ENCODE data around the gene GAS2. TPM values are rescaled to one million over a fixed set of nuclear protein-coding genes. Genes with fewer than 3 reads are reported as not detected.

The GAS2 gene
- total and polyA plus RNA-seq, 2 of the 4 experiments (the other 2 are of a cell fraction), result 0.51 to 0.90 TPM

DNA sequence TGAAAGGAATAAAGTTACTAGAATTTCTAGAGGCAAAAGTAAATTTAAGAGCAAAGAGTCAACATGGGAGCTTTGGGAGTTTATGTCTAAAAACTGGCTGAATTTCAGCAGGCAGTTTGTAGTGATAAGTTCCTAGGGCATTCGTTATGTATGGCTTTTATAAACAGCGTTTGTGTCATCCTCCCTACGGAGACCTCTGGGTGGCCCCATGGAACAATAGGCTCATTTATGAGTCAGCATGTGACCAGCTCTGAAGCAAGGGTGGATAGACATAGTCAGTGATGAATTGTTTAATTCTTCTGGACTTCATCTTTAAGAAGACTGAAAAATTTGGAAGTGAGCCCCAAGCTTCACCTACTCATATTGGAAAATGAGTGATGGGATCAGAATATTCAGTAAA, 126.1 kb downstream of the GAS2 start:
- no TSS peak for BruUV-seq (replicated peaks)
- Histone ChIP-seq H3K56ac (ENCODE audit: extremely low read depth, insufficient read depth, low read length) (no peak overlapping the region), H4K20me1 (ENCODE audit: insufficient read depth, low read length) (no peaks in the 10 kb centered on the region), H2BK20ac (ENCODE audit: low read depth, low read length) (no peak overlapping the region), H2AK9ac (replicated peaks; ENCODE audit: low read depth, low read length, poor library complexity) (no peak overlapping the region), H3K4me1 (ENCODE audit: control insufficient read depth, insufficient read depth, low read length) (peaks cover 5% of the 10 kb centered on the region; the same call in 1 of the 2 replicates), H3K36me3 (ENCODE audit: control insufficient read depth, insufficient read depth, low read length) (no peaks in the 10 kb centered on the region), H3K4ac (ENCODE audit: low read depth, low read length) (no peak overlapping the region), H4K91ac (ENCODE audit: insufficient read depth, low read depth, low read length) (no peak overlapping the region), H3K4me3 (ENCODE audit: insufficient read depth, low read depth, low read length) (no peak overlapping the region), H3K14ac (replicated peaks; ENCODE audit: low read depth, low read length) (no peak overlapping the region), H2BK120ac (ENCODE audit: low read depth, low read length) (no peak overlapping the region), H3K27ac (ENCODE audit: insufficient read depth, low read length) (no peak overlapping the region), H3K9ac (ENCODE audit: low read depth, low read length) (no peak overlapping the region), H3K18ac (ENCODE audit: low read depth, low read length) (no peak overlapping the region), H2BK15ac (ENCODE audit: low read depth, low read length) (no peak overlapping the region), H3K79me1 (ENCODE audit: low read depth in 1 of 2, low read length in 2 of 2) (no peaks in the 10 kb centered on the region), H2AK5ac (ENCODE audit: low read depth, low read length) (no peak overlapping the region), H4K5ac (ENCODE audit: low read depth, low read length) (no peak overlapping the region), H2BK5ac (ENCODE audit: low read depth, low read length, poor library complexity, severe bottlenecking) (no peak overlapping the region), H3K9me3 (ENCODE audit: control insufficient read depth, insufficient read depth, low read length) (no peaks in the 10 kb centered on the region), H4K8ac (ENCODE audit: low read depth in 2 of 2, low read length in 2 of 2) (no peak overlapping the region), H2AFZ (replicated peaks; ENCODE audit: low read length, poor library complexity) (no peak overlapping the region), H3K9me1 (ENCODE audit: insufficient read depth, low read length) (no peaks in the 10 kb centered on the region), H3K23ac (ENCODE audit: low read depth, low read length) (no peak overlapping the region), H3K4me2 (ENCODE audit: low read depth, low read length) (no peak overlapping the region), H3K27me3 (ENCODE audit: control insufficient read depth, insufficient read depth, low read length) (no peaks in the 10 kb centered on the region)
- DNase-seq, result peak; percentile 86
- intact Hi-C loops (cut with micrococcal nuclease) (no loop called here), dilution Hi-C loops (cut with HindIII; ENCODE audit: low sequenced_read_pairs, unreplicated experiment) (no loop called here), in situ Hi-C loops (cut with MboI; ENCODE audit: low sequenced_read_pairs) (no loop called here)
- peak; percentile 76 for ATAC-seq (ENCODE audit: low read depth)
- TF ChIP-seq FOS (IDR thresholded peaks at IDR 0.05; ENCODE audit: low read depth, low read length) (peak; percentile 53), CHD1 (IDR thresholded peaks at IDR 0.05; ENCODE audit: low read depth, low read length) (no peak), NFE2L2 (IDR thresholded peaks at IDR 0.05; ENCODE audit: low read depth, low read length) (no peak), MAFK (IDR thresholded peaks at IDR 0.05; ENCODE audit: low read depth, low read length) (no peak), POLR2A (IDR thresholded peaks at IDR 0.05; ENCODE audit: low read depth, low read length) (no peak), RFX5 (IDR thresholded peaks at IDR 0.05; ENCODE audit: low read depth, low read length) (no peak), MAZ (IDR thresholded peaks at IDR 0.05; ENCODE audit: borderline replicate concordance, low read depth, low read length) (no peak), MXI1 (IDR thresholded peaks at IDR 0.05; ENCODE audit: borderline replicate concordance, low read depth, low read length) (no peak), CEBPB (IDR thresholded peaks at IDR 0.05; ENCODE audit: low read depth, low read length) (peak; percentile 63), RCOR1 (IDR thresholded peaks at IDR 0.05; ENCODE audit: insufficient replicate concordance, low read length) (no peak), RAD21 (IDR thresholded peaks at IDR 0.05; ENCODE audit: low read length) (no peak), SMC3 (IDR thresholded peaks at IDR 0.05; ENCODE audit: low read depth, low read length) (no peak), BHLHE40 (IDR thresholded peaks at IDR 0.05; ENCODE audit: low read depth, low read length) (peak; percentile 72)
- TF ChIP-seq, protein P1, sequence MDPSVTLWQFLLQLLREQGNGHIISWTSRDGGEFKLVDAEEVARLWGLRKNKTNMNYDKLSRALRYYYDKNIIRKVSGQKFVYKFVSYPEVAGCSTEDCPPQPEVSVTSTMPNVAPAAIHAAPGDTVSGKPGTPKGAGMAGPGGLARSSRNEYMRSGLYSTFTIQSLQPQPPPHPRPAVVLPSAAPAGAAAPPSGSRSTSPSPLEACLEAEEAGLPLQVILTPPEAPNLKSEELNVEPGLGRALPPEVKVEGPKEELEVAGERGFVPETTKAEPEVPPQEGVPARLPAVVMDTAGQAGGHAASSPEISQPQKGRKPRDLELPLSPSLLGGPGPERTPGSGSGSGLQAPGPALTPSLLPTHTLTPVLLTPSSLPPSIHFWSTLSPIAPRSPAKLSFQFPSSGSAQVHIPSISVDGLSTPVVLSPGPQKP (IDR thresholded peaks at IDR 0.05; ENCODE audit: borderline replicate concordance, low read depth, low read length), result no peak
- TF ChIP-seq, protein P2, sequence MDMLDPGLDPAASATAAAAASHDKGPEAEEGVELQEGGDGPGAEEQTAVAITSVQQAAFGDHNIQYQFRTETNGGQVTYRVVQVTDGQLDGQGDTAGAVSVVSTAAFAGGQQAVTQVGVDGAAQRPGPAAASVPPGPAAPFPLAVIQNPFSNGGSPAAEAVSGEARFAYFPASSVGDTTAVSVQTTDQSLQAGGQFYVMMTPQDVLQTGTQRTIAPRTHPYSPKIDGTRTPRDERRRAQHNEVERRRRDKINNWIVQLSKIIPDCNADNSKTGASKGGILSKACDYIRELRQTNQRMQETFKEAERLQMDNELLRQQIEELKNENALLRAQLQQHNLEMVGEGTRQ (IDR thresholded peaks at IDR 0.05; ENCODE audit: low read depth, low read length), result peak; percentile 57; the same call in 1 of the 2 replicates
- TF ChIP-seq, protein P3, sequence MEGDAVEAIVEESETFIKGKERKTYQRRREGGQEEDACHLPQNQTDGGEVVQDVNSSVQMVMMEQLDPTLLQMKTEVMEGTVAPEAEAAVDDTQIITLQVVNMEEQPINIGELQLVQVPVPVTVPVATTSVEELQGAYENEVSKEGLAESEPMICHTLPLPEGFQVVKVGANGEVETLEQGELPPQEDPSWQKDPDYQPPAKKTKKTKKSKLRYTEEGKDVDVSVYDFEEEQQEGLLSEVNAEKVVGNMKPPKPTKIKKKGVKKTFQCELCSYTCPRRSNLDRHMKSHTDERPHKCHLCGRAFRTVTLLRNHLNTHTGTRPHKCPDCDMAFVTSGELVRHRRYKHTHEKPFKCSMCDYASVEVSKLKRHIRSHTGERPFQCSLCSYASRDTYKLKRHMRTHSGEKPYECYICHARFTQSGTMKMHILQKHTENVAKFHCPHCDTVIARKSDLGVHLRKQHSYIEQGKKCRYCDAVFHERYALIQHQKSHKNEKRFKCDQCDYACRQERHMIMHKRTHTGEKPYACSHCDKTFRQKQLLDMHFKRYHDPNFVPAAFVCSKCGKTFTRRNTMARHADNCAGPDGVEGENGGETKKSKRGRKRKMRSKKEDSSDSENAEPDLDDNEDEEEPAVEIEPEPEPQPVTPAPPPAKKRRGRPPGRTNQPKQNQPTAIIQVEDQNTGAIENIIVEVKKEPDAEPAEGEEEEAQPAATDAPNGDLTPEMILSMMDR (conservative IDR thresholded peaks at IDR 0.05; ENCODE audit: low read depth, low read length), result no peak
- WGBS, 2 experiments (ENCODE audit: extremely low coverage in 2 of 2, insufficient read length in 1 of 2), result no CpG with 5 or more reads among the region's 3 CpGs
- CTCF ChIA-PET, result no interaction called here
- POLR2A ChIA-PET (ENCODE audit: unreplicated experiment), result no interaction called here

Measured in IMR-90 (cell line).